CD4-positive, alpha-beta T cell (primary cell): ENCODE measurements around the gene DIAPH2. TPM values are rescaled to one million over a fixed set of nuclear protein-coding genes. Genes with fewer than 3 reads are reported as not detected.

Experiments used
- ATAC-seq: fragments of 200-7000 bp; cut with Tn5 transposase; one replicate; pipeline ENCODE4 v1.10.0; 2022; ENCODE audit warnings: mild to moderate bottlenecking; ENCODE audit not compliant: poor library complexity
- CTCF ChIA-PET: fragments of 350-600 bp; sonication (Branson Sonifier 250); formaldehyde crosslinking; loops from one replicate; lab custom pipeline; 2021; ENCODE audit warnings: antibody characterized with exemption, inconsistent platforms; lab: Charles Lee
- POLR2A ChIA-PET: fragments of 350-600 bp; sonication (Branson Sonifier 250); formaldehyde crosslinking; loops from one replicate; lab custom pipeline; 2021; ENCODE audit warnings: antibody characterized with exemption, inconsistent platforms; lab: Charles Lee
- DNase-seq, 14 experiments: peaks; one replicate each; pipeline ENCODE4 v3.0.0-alpha.2; 2013 to 2020; ENCODE audit warnings: mixed read lengths in 2 of 14
- H3K27ac ChIP-seq, 2 donors: one replicate each; pipeline versions ENCODE4 v1.5.1 to v1.7.0; 2013; ENCODE audit warnings: low read length in 2 of 2, low read depth in 1 of 2, mild to moderate bottlenecking in 1 of 2
- H3K27me3 ChIP-seq, 2 experiments: 1 replicate in 1 of 2; 2 replicates in 1 of 2; pipeline versions ENCODE4 v1.6.1 to v1.7.0; 2013; ENCODE audit warnings: low read length in 2 of 2, control low read depth in 1 of 2, mild to moderate bottlenecking in 1 of 2, moderate library complexity in 1 of 2; ENCODE audit not compliant: insufficient read depth in 2 of 2, control insufficient read depth in 1 of 2
- H3K36me3 ChIP-seq: one replicate; pipeline ENCODE4 v1.6.1; 2013; ENCODE audit warnings: low read length, control low read depth; ENCODE audit not compliant: insufficient read depth
- H3K4me1 ChIP-seq: one replicate; pipeline ENCODE4 v1.6.1; 2013; ENCODE audit warnings: low read length, control low read depth; ENCODE audit not compliant: insufficient read depth
- H3K4me3 ChIP-seq: one replicate; pipeline ENCODE4 v1.5.1; 2013; ENCODE audit warnings: mild to moderate bottlenecking, low read length, moderate library complexity
- H3K9me3 ChIP-seq, 2 experiments: 1 replicate in 1 of 2; 2 replicates in 1 of 2; pipeline versions ENCODE4 v1.6.1 to v1.7.0; 2013; ENCODE audit warnings: low read length in 2 of 2, mild to moderate bottlenecking in 2 of 2, control low read depth in 1 of 2, moderate library complexity in 1 of 2; ENCODE audit not compliant: control insufficient read depth in 1 of 2, insufficient read depth in 1 of 2
- H3K27ac Mint-ChIP-seq: one replicate; pipeline ENCODE4 v1.8.0; 2020; ENCODE audit warnings: mixed read lengths
- H3K27me3 Mint-ChIP-seq: one replicate; pipeline ENCODE4 v1.8.0; 2021; ENCODE audit warnings: mixed read lengths
- H3K36me3 Mint-ChIP-seq: one replicate; pipeline ENCODE4 v1.8.0; 2021; ENCODE audit warnings: low read depth, mixed read lengths
- H3K4me1 Mint-ChIP-seq: one replicate; pipeline ENCODE4 v1.8.0; 2021; ENCODE audit warnings: low read depth, mixed read lengths
- H3K4me3 Mint-ChIP-seq: one replicate; pipeline ENCODE4 v1.8.0; 2020; ENCODE audit warnings: mild to moderate bottlenecking, mixed read lengths
- H3K9me3 Mint-ChIP-seq: one replicate; pipeline ENCODE4 v1.8.0; 2020; ENCODE audit warnings: mixed read lengths
- intact Hi-C, 2 experiments: fragments of 100-400 bp; cut with DNase I in 1 of 2; cut with micrococcal nuclease in 1 of 2; formaldehyde crosslinking; loops; one replicate each; pipeline versions ENCODE4 v1.15.1 to v1.9.0; 2023 to 2025; cut with DNase I, micrococcal nuclease
- total RNA-seq, 174 experiments: library from RNA in 2 of 174; stranded (reverse) in 2 of 174; gene quantifications; one replicate each; pipeline ENCODE4 v1.2.3 and lab custom pipeline; 2021 to 2026
- TF ChIP-seq, protein P1 (sequence below): fragments of 200-600 bp; IDR thresholded peaks from one replicate; pipeline ENCODE4 v1.8.0; 2022; ENCODE audit warnings: antibody characterized with exemption, mild to moderate bottlenecking

DIAPH2 gene
- total RNA-seq, 2 experiments from 2014 or later = 11.4 to 11.7 TPM

DNA sequence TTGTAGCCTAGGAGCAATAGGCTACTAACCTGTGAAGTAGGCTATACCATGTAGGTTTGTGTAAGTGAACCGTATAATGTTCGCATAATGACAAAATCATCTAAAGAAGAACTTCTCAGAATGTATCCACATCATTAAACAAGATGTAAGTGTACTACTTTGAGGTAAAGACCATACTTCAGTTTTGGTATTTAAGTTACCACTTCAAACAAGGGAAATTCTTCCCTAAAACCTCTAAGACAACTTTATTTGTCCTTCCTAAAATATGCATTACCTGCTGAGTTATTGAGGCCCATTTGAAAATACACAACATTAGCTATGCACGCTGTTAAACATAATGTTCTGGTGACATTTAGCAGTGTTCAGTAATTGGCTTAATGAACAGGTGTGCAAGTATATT, 381.7 kb downstream of the DIAPH2 start:
- CTCF ChIA-PET = no interaction called here
- TF ChIP-seq, protein P1, sequence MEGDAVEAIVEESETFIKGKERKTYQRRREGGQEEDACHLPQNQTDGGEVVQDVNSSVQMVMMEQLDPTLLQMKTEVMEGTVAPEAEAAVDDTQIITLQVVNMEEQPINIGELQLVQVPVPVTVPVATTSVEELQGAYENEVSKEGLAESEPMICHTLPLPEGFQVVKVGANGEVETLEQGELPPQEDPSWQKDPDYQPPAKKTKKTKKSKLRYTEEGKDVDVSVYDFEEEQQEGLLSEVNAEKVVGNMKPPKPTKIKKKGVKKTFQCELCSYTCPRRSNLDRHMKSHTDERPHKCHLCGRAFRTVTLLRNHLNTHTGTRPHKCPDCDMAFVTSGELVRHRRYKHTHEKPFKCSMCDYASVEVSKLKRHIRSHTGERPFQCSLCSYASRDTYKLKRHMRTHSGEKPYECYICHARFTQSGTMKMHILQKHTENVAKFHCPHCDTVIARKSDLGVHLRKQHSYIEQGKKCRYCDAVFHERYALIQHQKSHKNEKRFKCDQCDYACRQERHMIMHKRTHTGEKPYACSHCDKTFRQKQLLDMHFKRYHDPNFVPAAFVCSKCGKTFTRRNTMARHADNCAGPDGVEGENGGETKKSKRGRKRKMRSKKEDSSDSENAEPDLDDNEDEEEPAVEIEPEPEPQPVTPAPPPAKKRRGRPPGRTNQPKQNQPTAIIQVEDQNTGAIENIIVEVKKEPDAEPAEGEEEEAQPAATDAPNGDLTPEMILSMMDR = no peak
- no peak overlapping the region for H3K4me3 ChIP-seq
- Mint-ChIP-seq H3K4me1 (peaks cover 4% of the 10 kb centered on the region), H3K27me3 (no peaks in the 10 kb centered on the region), H3K36me3 (no peaks in the 10 kb centered on the region), H3K4me3 (no peak overlapping the region), H3K27ac (no peak overlapping the region), H3K9me3 (no peaks in the 10 kb centered on the region)
- no peaks in the 10 kb centered on the region for H3K27me3 ChIP-seq
- ATAC-seq = no peak
- H3K36me3 ChIP-seq = no peaks in the 10 kb centered on the region
- no peaks in the 10 kb centered on the region for H3K4me1 ChIP-seq
- DNase-seq = no peak
- POLR2A ChIA-PET = no interaction called here
- no peaks in the 10 kb centered on the region for H3K9me3 ChIP-seq
- intact Hi-C loops = no loop called here
- no peak overlapping the region for H3K27ac ChIP-seq

DNA sequence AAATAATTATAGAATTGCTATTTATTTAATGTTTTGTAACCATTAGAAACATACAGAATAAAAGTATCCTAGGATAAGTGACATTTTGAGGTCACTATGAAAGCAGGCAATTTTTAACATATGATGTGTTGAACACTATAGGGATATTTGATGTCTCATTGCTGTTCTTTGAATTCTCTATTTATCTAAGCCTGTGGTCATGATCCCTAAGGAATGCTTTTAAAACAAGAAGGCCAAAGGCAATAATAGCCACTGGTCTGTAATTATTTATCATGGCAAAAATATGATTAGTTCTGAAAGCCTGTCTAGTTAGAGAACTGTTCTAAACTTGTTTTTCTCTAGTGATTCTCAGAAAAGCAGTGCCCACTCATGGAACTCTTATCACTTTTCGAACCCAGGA, 385.7 kb downstream of the DIAPH2 start:
- CTCF ChIA-PET = no interaction called here
- no peak overlapping the region for H3K4me3 Mint-ChIP-seq
- Histone ChIP-seq H3K4me3 (no peak overlapping the region), H3K36me3 (peaks cover 3% of the 10 kb centered on the region), H3K4me1 (no peaks in the 10 kb centered on the region), H3K9me3 (no peaks in the 10 kb centered on the region), H3K27ac (no peak overlapping the region), H3K27me3 (no peaks in the 10 kb centered on the region)
- H3K4me1 Mint-ChIP-seq = no peaks in the 10 kb centered on the region
- H3K27ac Mint-ChIP-seq = no peak overlapping the region
- DNase-seq = no peak
- H3K27me3 Mint-ChIP-seq = no peaks in the 10 kb centered on the region
- no peaks in the 10 kb centered on the region for H3K9me3 Mint-ChIP-seq
- intact Hi-C loops = no loop called here
- peaks cover 19% of the 10 kb centered on the region for H3K36me3 Mint-ChIP-seq
- TF ChIP-seq, protein P1 = no peak
- POLR2A ChIA-PET = no interaction called here
- ATAC-seq = no peak

DNA sequence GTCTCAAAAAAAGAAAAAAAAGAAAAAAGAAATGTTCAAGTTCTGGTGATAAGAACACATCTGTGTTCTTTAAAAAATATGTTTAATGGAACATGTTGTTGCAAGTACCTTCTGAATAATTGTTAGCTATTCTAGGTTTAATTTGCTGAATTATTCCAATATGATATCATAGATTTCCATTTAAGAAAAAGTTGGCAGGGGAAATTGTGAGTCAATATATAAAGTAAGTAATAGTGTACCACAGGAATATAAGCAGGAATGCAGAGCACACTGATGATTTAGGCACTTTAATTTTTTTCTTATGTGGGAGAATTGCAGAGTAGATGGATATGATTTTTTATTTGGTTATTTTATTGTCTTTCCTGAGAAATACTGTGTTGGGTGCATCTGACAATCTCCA, 389.8 kb downstream of the DIAPH2 start:
- intact Hi-C loops = no loop called here
- ChIA-PET CTCF (no interaction called here), POLR2A (no interaction called here)
- no peaks in the 10 kb centered on the region for H3K27me3 Mint-ChIP-seq
- Histone ChIP-seq H3K4me3 (no peak overlapping the region), H3K4me1 (no peaks in the 10 kb centered on the region), H3K9me3 (no peaks in the 10 kb centered on the region), H3K27ac (no peak overlapping the region), H3K27me3 (no peaks in the 10 kb centered on the region), H3K36me3 (peaks cover 3% of the 10 kb centered on the region)
- no peak overlapping the region for H3K27ac Mint-ChIP-seq
- H3K36me3 Mint-ChIP-seq = peaks cover 24% of the 10 kb centered on the region
- H3K9me3 Mint-ChIP-seq = no peaks in the 10 kb centered on the region
- ATAC-seq = no peak
- no peak overlapping the region for H3K4me3 Mint-ChIP-seq
- TF ChIP-seq, protein P1 = no peak
- no peak for DNase-seq
- H3K4me1 Mint-ChIP-seq = no peaks in the 10 kb centered on the region
